ENCODE measurements around the gene RAB28. TPM values are rescaled to one million over a fixed set of nuclear protein-coding genes. Genes with fewer than 3 reads are reported as not detected.

The RAB28 gene
- polyA plus RNA-seq, 2 of the 4 experiments (the other 2 are of a cell fraction) = 9.5 to 24.6 TPM

GRCh38 chr4:13523105-13523477 lies 39.0 kb upstream of the RAB28 start:
- TF ChIP-seq ELK1 (IDR thresholded peaks at IDR 0.05; ENCODE audit: low read depth, low read length) = no peak
- TF ChIP-seq POLR2A (IDR thresholded peaks at IDR 0.05; ENCODE audit: low read length) = no peak
- no peak for TF ChIP-seq NPAS2 (CRISPR knock-in tag; IDR thresholded peaks at IDR 0.05; ENCODE audit: borderline replicate concordance)
- TF ChIP-seq KDM1A (IDR thresholded peaks at IDR 0.05; ENCODE audit: low read depth) = no peak
- no peak for TF ChIP-seq PHF8 (IDR thresholded peaks at IDR 0.05; ENCODE audit: borderline replicate concordance, low read depth)
- no peak for TF ChIP-seq FOSL2 (IDR thresholded peaks at IDR 0.05)
- no peak for TF ChIP-seq FOSL2 (CRISPR knock-in tag; IDR thresholded peaks at IDR 0.05)
- TF ChIP-seq RAD21 (conservative IDR thresholded peaks at IDR 0.05 in 1 of 2, IDR thresholded peaks at IDR 0.05 in 1 of 2) = no peak
- no peak for TF ChIP-seq RFX5 (IDR thresholded peaks at IDR 0.05)
- H3K4me2 ChIP-seq = no peak overlapping the region
- ATAC-seq (no peak), DNase-seq (ENCODE audit: low read depth in 1 of 2, low spot score in 1 of 2) (no peak), FAIRE-seq (no peak)
- H3K4me3 ChIP-seq = no peak overlapping the region
- 73% methylated on average over 15 of the region's 17 CpGs for WGBS (ENCODE audit: missing lambda C conversion rate)
- CTCF ChIA-PET = interaction anchor here (1.5 kb wide), 1 partner anchor 670 kb away, joined by 4 read pairs; no protein-coding TSS in a partner anchor
- POLR2A ChIA-PET = no interaction called here
- H3K4me1 ChIP-seq = no peaks in the 10 kb centered on the region
- H3K27ac ChIP-seq = no peak overlapping the region
- peaks cover 6% of the 10 kb centered on the region; the same call in 1 of the 3 replicates for H3K9me3 ChIP-seq

DNA sequence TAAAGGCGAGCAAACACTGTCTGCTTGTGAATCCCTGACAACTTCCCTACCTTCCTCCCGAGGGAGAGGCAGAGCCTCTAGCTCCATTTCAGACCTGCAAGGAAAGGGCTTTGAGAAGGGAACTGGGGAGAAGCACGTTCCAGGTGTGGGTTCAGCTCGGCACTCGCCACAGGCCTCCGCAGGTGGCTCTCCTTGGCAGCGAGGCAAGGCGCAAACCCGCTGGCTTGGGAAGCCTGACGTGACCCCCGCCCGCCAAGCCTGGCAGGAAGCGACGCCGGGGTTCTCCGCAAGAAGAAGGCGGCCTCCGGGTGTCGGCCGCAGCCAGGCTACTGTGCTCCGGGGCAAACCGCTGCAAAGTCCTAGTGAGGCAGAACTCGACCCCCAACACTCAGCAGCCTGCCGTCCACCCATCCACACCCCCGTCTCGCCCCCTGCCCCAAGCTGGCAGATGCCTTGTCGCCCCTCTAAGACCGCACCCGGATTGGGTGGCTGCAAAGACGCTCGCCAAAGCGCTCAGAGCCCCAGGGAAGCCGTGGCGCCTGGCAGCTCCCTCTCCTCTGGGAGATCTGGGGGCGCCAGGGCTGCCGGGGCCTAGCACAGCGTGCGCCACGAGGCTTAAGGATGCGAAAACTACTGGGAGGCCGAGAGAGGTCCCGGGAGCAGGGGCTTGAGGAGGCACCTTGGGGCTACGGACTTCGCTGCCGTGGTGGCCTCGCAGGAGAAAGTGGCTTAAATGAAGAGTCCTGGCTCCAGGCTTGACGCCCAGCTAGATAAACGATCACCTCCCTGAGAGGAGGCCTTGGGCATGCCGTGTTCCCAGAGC lies 38.4 kb upstream of the RAB28 start:
- ATAC-seq (no peak), FAIRE-seq (no peak), DNase-seq (ENCODE audit: low read depth in 1 of 2, low spot score in 1 of 2) (no peak)
- H3K4me2 ChIP-seq = no peak overlapping the region
- no peak for TF ChIP-seq RFX5 (IDR thresholded peaks at IDR 0.05)
- no peak for TF ChIP-seq HEYL (CRISPR knock-in tag; IDR thresholded peaks at IDR 0.05)
- TF ChIP-seq HOXA7 (CRISPR knock-in tag; IDR thresholded peaks at IDR 0.05) = no peak
- TF ChIP-seq CHD2 (IDR thresholded peaks at IDR 0.05; ENCODE audit: low read length, partially characterized antibody) = no peak
- no peak for TF ChIP-seq FOXS1 (CRISPR knock-in tag; IDR thresholded peaks at IDR 0.05)
- TF ChIP-seq, protein P1, sequence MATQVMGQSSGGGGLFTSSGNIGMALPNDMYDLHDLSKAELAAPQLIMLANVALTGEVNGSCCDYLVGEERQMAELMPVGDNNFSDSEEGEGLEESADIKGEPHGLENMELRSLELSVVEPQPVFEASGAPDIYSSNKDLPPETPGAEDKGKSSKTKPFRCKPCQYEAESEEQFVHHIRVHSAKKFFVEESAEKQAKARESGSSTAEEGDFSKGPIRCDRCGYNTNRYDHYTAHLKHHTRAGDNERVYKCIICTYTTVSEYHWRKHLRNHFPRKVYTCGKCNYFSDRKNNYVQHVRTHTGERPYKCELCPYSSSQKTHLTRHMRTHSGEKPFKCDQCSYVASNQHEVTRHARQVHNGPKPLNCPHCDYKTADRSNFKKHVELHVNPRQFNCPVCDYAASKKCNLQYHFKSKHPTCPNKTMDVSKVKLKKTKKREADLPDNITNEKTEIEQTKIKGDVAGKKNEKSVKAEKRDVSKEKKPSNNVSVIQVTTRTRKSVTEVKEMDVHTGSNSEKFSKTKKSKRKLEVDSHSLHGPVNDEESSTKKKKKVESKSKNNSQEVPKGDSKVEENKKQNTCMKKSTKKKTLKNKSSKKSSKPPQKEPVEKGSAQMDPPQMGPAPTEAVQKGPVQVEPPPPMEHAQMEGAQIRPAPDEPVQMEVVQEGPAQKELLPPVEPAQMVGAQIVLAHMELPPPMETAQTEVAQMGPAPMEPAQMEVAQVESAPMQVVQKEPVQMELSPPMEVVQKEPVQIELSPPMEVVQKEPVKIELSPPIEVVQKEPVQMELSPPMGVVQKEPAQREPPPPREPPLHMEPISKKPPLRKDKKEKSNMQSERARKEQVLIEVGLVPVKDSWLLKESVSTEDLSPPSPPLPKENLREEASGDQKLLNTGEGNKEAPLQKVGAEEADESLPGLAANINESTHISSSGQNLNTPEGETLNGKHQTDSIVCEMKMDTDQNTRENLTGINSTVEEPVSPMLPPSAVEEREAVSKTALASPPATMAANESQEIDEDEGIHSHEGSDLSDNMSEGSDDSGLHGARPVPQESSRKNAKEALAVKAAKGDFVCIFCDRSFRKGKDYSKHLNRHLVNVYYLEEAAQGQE (IDR thresholded peaks at IDR 0.05) = no peak
- 39% methylated on average over 5 of the region's 49 CpGs for WGBS (ENCODE audit: missing lambda C conversion rate)
- CTCF ChIA-PET = interaction anchor here (0.9 to 1.5 kb wide), 2 partner anchors 9 to 670 kb away, joined by 3 to 4 read pairs; no protein-coding TSS in a partner anchor
- H3K4me1 ChIP-seq = no peaks in the 10 kb centered on the region
- no peak overlapping the region for H3K4me3 ChIP-seq
- H3K27ac ChIP-seq = no peak overlapping the region
- POLR2A ChIA-PET = no interaction called here
- peaks cover 6% of the 10 kb centered on the region; the same call in 1 of the 3 replicates for H3K9me3 ChIP-seq

DNA sequence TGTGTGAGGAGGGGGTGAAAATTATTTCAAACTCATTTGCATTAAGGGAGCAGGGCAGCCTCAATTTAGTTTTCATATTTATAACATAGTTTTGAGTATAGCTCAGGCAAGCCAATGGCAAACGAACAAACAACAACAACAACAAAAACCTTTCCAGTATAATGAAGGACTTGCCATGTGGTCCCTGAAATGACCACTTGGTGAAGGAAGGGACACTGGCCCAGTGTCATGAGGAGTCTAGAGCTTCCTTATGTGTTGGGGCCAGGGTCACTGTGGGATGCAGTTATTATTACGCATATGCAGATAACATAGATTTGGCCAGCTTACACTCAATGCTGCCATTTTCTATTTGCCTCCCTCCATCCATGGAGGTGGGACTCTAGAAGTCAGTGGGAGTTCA lies 36.9 kb upstream of the RAB28 start:
- FAIRE-seq = no peak
- H3K4me1 ChIP-seq = no peaks in the 10 kb centered on the region
- no peak for DNase-seq (ENCODE audit: low read depth in 1 of 2, low spot score in 1 of 2)
- no peak overlapping the region for H3K27ac ChIP-seq
- ATAC-seq = no peak
- TF ChIP-seq MAZ (IDR thresholded peaks at IDR 0.05; ENCODE audit: borderline replicate concordance, low read depth, low read length) (no peak), RAD21 (conservative IDR thresholded peaks at IDR 0.05 in 1 of 2, IDR thresholded peaks at IDR 0.05 in 1 of 2) (no peak), HOXB5 (CRISPR knock-in tag; IDR thresholded peaks at IDR 0.05) (no peak), TFCP2L1 (CRISPR knock-in tag; IDR thresholded peaks at IDR 0.05) (no peak), PHF8 (IDR thresholded peaks at IDR 0.05; ENCODE audit: borderline replicate concordance, low read depth) (no peak), FOXS1 (CRISPR knock-in tag; IDR thresholded peaks at IDR 0.05) (no peak), KDM5A (IDR thresholded peaks at IDR 0.05) (no peak), FOSB (CRISPR knock-in tag; IDR thresholded peaks at IDR 0.05) (no peak), HOXA7 (CRISPR knock-in tag; IDR thresholded peaks at IDR 0.05) (no peak), RFX5 (IDR thresholded peaks at IDR 0.05) (no peak), GATA3 (IDR thresholded peaks at IDR 0.05; ENCODE audit: borderline replicate concordance) (no peak)
- TF ChIP-seq, protein P2, sequence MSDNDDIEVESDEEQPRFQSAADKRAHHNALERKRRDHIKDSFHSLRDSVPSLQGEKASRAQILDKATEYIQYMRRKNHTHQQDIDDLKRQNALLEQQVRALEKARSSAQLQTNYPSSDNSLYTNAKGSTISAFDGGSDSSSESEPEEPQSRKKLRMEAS (IDR thresholded peaks at IDR 0.05) = no peak
- peaks cover 6% of the 10 kb centered on the region; the same call in 1 of the 3 replicates for H3K9me3 ChIP-seq
- 55% methylated on average over 2 of the region's 2 CpGs for WGBS (ENCODE audit: missing lambda C conversion rate)
- ChIA-PET POLR2A (no interaction called here), CTCF (interaction anchor here (0.9 kb wide), 1 partner anchor 7 kb away, joined by 3 read pairs; no protein-coding TSS in a partner anchor)
- H3K4me3 ChIP-seq = no peak overlapping the region
- no peak overlapping the region for H3K4me2 ChIP-seq
